OCI-LY1 (cell line): ENCODE measurements around the gene PTPRF.

ENCODE experiments used
- H2AFZ ChIP-seq: fragments of 200-600 bp; sonication (generic), shearing (Covaris generic); 2 replicates; pipeline ENCODE4 v1.6.0; 2014; ENCODE audit warnings: antibody characterized with exemption, mild to moderate bottlenecking, low read length
- H3F3A ChIP-seq: fragments of 200-600 bp; sonication (generic), shearing (Covaris generic); 2 replicates; pipeline ENCODE4 v1.6.0; 2014; ENCODE audit warnings: mild to moderate bottlenecking, antibody characterized with exemption, low read length, moderate library complexity; ENCODE audit not compliant: insufficient read depth
- H3K27ac ChIP-seq: fragments of 200-600 bp; sonication (generic); 2 replicates; pipeline ENCODE4 v1.5.1; 2014; ENCODE audit warnings: low read length, mixed run types, mild to moderate bottlenecking, low read depth; ENCODE audit not compliant: poor library complexity, severe bottlenecking
- H3K27me3 ChIP-seq: fragments of 200-600 bp; sonication (generic); 2 replicates; pipeline ENCODE4 v1.6.0; 2014; ENCODE audit warnings: antibody characterized with exemption, mild to moderate bottlenecking, low read length, moderate library complexity; ENCODE audit not compliant: insufficient read depth
- H3K36me3 ChIP-seq: fragments of 200-600 bp; sonication (generic); 2 replicates; pipeline ENCODE4 v1.6.1; 2014; ENCODE audit warnings: mild to moderate bottlenecking, antibody characterized with exemption, low read length, moderate library complexity, mixed read lengths; ENCODE audit not compliant: insufficient read depth
- H3K4me1 ChIP-seq: fragments of 200-600 bp; sonication (generic); 2 replicates; pipeline ENCODE4 v1.5.1; 2014; ENCODE audit warnings: mild to moderate bottlenecking, low read length, moderate library complexity; ENCODE audit not compliant: insufficient read depth, severe bottlenecking
- H3K4me2 ChIP-seq: fragments of 200-600 bp; sonication (generic), shearing (Covaris generic); 2 replicates; pipeline ENCODE4 v1.6.1; 2014; ENCODE audit warnings: low read length
- H3K4me3 ChIP-seq: fragments of 200-600 bp; sonication (generic); 2 replicates; pipeline ENCODE4 v1.5.1; 2014; ENCODE audit warnings: low read length, low read depth, mild to moderate bottlenecking, mixed read lengths; ENCODE audit not compliant: poor library complexity, severe bottlenecking
- H3K79me2 ChIP-seq: fragments of 200-600 bp; shearing (Covaris generic); 2 replicates; pipeline ENCODE4 v1.6.1; 2016; ENCODE audit warnings: mixed run types, low read length, mixed read lengths; ENCODE audit not compliant: insufficient read depth
- H3K9ac ChIP-seq: fragments of 200-600 bp; sonication (generic), shearing (Covaris generic); 2 replicates; pipeline ENCODE4 v1.6.1; 2014; ENCODE audit warnings: mild to moderate bottlenecking, low read length, mixed read lengths
- H3K9me2 ChIP-seq: fragments of 200-600 bp; sonication (generic), shearing (Covaris generic); 2 replicates; pipeline ENCODE4 v1.6.1; 2014; ENCODE audit warnings: low read depth, mild to moderate bottlenecking, low read length, mixed read lengths
- H3K9me3 ChIP-seq: fragments of 200-600 bp; shearing (Covaris generic); 2 replicates; pipeline ENCODE4 v1.6.1; 2014; ENCODE audit warnings: low read length, mixed read lengths
- H4K20me1 ChIP-seq: fragments of 200-600 bp; sonication (generic), shearing (Covaris generic); 2 replicates; pipeline ENCODE4 v1.6.0; 2016; ENCODE audit warnings: mild to moderate bottlenecking, low read length; ENCODE audit not compliant: insufficient read depth
- CTCF ChIP-seq: fragments of 200-600 bp; sonication (generic), shearing (Covaris generic); IDR thresholded peaks from 2 replicates; pipeline ENCODE4 v1.5.1; 2017; ENCODE audit warnings: mild to moderate bottlenecking, antibody characterized with exemption, low read length, moderate library complexity, mixed read lengths
- EZH2 ChIP-seq: fragments of 200-600 bp; sonication (generic), shearing (Covaris generic); IDR thresholded peaks from 2 replicates; pipeline ENCODE4 v1.8.0; 2017; ENCODE audit warnings: borderline replicate concordance, mixed run types, mild to moderate bottlenecking, antibody characterized with exemption, low read length, moderate library complexity, mixed read lengths

The PTPRF gene

GRCh38 chr1:43524804-43525203 lies 5.9 kb upstream of the PTPRF start:
- no peak overlapping the region for H3K9ac ChIP-seq
- no peaks in the 10 kb centered on the region for H3K9me2 ChIP-seq
- H3K79me2 ChIP-seq = no peaks in the 10 kb centered on the region
- H3F3A ChIP-seq = no peaks in the 10 kb centered on the region
- H3K4me1 ChIP-seq = no peaks in the 10 kb centered on the region
- H2AFZ ChIP-seq = no peak overlapping the region
- H4K20me1 ChIP-seq = no peaks in the 10 kb centered on the region
- no peaks in the 10 kb centered on the region for H3K9me3 ChIP-seq
- no peak for TF ChIP-seq EZH2
- TF ChIP-seq CTCF = no peak
- no peaks in the 10 kb centered on the region for H3K36me3 ChIP-seq
- no peak overlapping the region for H3K4me3 ChIP-seq
- H3K27me3 ChIP-seq = no peaks in the 10 kb centered on the region; the same call in 1 of the 2 replicates
- H3K27ac ChIP-seq = no peak overlapping the region
- no peak overlapping the region for H3K4me2 ChIP-seq

GRCh38 chr1:43526002-43526401 lies 4.7 kb upstream of the PTPRF start:
- Histone ChIP-seq H3K27ac (no peak overlapping the region), H2AFZ (no peak overlapping the region), H3K4me2 (no peak overlapping the region), H3K79me2 (no peaks in the 10 kb centered on the region), H4K20me1 (no peaks in the 10 kb centered on the region), H3K9me3 (no peaks in the 10 kb centered on the region), H3K9ac (no peak overlapping the region), H3K4me3 (no peak overlapping the region), H3K4me1 (no peaks in the 10 kb centered on the region), H3F3A (no peaks in the 10 kb centered on the region), H3K27me3 (no peaks in the 10 kb centered on the region; the same call in 1 of the 2 replicates), H3K9me2 (no peaks in the 10 kb centered on the region), H3K36me3 (no peaks in the 10 kb centered on the region)
- TF ChIP-seq EZH2 = no peak
- TF ChIP-seq CTCF = no peak

- Histone ChIP-seq H3K36me3 (no peaks in the 10 kb centered on the region), H3K4me2 (no peak overlapping the region), H3K4me3 (no peak overlapping the region), H3K27ac (no peak overlapping the region), H3K79me2 (no peaks in the 10 kb centered on the region), H4K20me1 (no peaks in the 10 kb centered on the region), H3F3A (no peaks in the 10 kb centered on the region), H3K9me2 (no peaks in the 10 kb centered on the region), H2AFZ (no peak overlapping the region), H3K27me3 (peaks cover 5% of the 10 kb centered on the region; the same call in 1 of the 2 replicates), H3K4me1 (peaks cover 8% of the 10 kb centered on the region), H3K9ac (no peak overlapping the region), H3K9me3 (no peaks in the 10 kb centered on the region)
- TF ChIP-seq EZH2 = no peak
- TF ChIP-seq CTCF = no peak
These were observed 3.4 kb upstream of the PTPRF start for GRCh38 chr1:43527111-43527878.
